Fibroblast of skin of right biceps (primary cell): ENCODE results near the gene CCNF.
"Not testable (repeated sequence)": the region's sequence is repeated elsewhere in the genome, so short reads cannot be mapped to it uniquely, and the experiment has no call there.

Experiments
- DNase-seq: peaks from one replicate; pipeline ENCODE4 v3.0.0-alpha.2; 2013

The CCNF gene

GRCh38 chr16:2429034-2429770 is at the start of gene CCNF:
CCNF (plus strand) TSS chr16:2429447; CDS start chr16:2429482, 35 bp downstream.
- DNase-seq, result peak; percentile 96

GRCh38 chr16:2383501-2383900 is 45.7 kb upstream of the CCNF start:
- DNase-seq, result no peak

GRCh38 chr16:2384426-2384825 is 44.8 kb upstream of the CCNF start:
- DNase-seq, result no peak

GRCh38 chr16:2385190-2385836 is 43.9 kb upstream of the CCNF start:
- no peak for DNase-seq

GRCh38 chr16:2385982-2386381 is 43.3 kb upstream of the CCNF start:
- not testable (repeated sequence) for DNase-seq

GRCh38 chr16:2386990-2387389 is 42.3 kb upstream of the CCNF start:
- no peak for DNase-seq

- no peak for DNase-seq
These were observed 40.9 kb upstream of the CCNF start for GRCh38 chr16:2388139-2388874.

- peak; percentile 47 for DNase-seq
These were observed 40.3 kb upstream of the CCNF start for GRCh38 chr16:2388875-2389433.

- no peak for DNase-seq
These were observed 37.2 kb upstream of the CCNF start for GRCh38 chr16:2392025-2392424.

GRCh38 chr16:2398520-2398919 is 30.7 kb upstream of the CCNF start:
- DNase-seq, result no peak

- no peak for DNase-seq
These were observed 25.1 kb upstream of the CCNF start for GRCh38 chr16:2404099-2404498.

- DNase-seq, result no peak
These were observed 14.2 kb upstream of the CCNF start for GRCh38 chr16:2415085-2415484.

GRCh38 chr16:2420035-2420434 is 9.2 kb upstream of the CCNF start:
- DNase-seq, result no peak

GRCh38 chr16:2422123-2422867 is 7.0 kb upstream of the CCNF start:
- no peak for DNase-seq

GRCh38 chr16:2424061-2425007 is 4.9 kb upstream of the CCNF start:
- no peak for DNase-seq

GRCh38 chr16:2425008-2425518 is 4.2 kb upstream of the CCNF start:
- no peak for DNase-seq

GRCh38 chr16:2425825-2426430 is 3.3 kb upstream of the CCNF start:
- DNase-seq, result no peak

GRCh38 chr16:2426941-2427361 is 2.3 kb upstream of the CCNF start:
- no peak for DNase-seq

- DNase-seq, result no peak
These were observed 1.7 kb upstream of the CCNF start for GRCh38 chr16:2427526-2427925.

GRCh38 chr16:2428051-2428783 is 1.0 kb upstream of the CCNF start:
- peak; percentile 42 for DNase-seq

GRCh38 chr16:2428784-2429033 is 538 bp upstream of the CCNF start:
- no peak for DNase-seq
